H1 (cell line): ENCODE results near the gene RABEP2. TPM values are rescaled to one million over a fixed set of nuclear protein-coding genes. Genes with fewer than 3 reads are reported as not detected.

ENCODE experiments used
- CTCF ChIA-PET: fragments of 300-600 bp; sonication (Branson Sonifier 250); formaldehyde crosslinking; loops from one replicate; lab custom pipeline; 2021; ENCODE audit not compliant: partially characterized antibody; lab: Charles Lee
- POLR2A ChIA-PET: fragments of 300-600 bp; sonication (Branson Sonifier 250); formaldehyde crosslinking; loops from one replicate; lab custom pipeline; 2021; ENCODE audit warnings: inconsistent platforms; ENCODE audit not compliant: partially characterized antibody; lab: Charles Lee
- DNase-seq, 2 experiments: peaks; one replicate each; pipeline versions ENCODE4 v3.0.0 to v3.0.0-alpha.2; 2010 to 2022; ENCODE audit warnings: low spot score in 2 of 2, low read depth in 1 of 2, mixed read lengths in 1 of 2
- FAIRE-seq: peaks from 2 replicates; lab custom pipeline; 2011; peaks lifted over from hg19 to GRCh38; lab: Jason Lieb, UNC
- H2AFZ ChIP-seq: 2 replicates; pipeline ENCODE4 v1.8.1; 2012; ENCODE audit warnings: low read length, inconsistent platforms
- H2AK5ac ChIP-seq: 2 replicates; pipeline ENCODE4 v1.6.1; 2013; ENCODE audit warnings: low read depth, low read length
- H2BK120ac ChIP-seq: replicated peaks from 2 replicates; pipeline ENCODE3; 2013; ENCODE audit warnings: low read depth, low read length, inconsistent platforms
- H2BK12ac ChIP-seq: 2 replicates; pipeline ENCODE4 v1.6.1; 2013; ENCODE audit warnings: low read depth, low read length
- H2BK15ac ChIP-seq: 2 replicates; pipeline ENCODE4 v1.6.1; 2013; ENCODE audit warnings: low read length
- H2BK20ac ChIP-seq: 2 replicates; pipeline ENCODE4 v1.6.1; 2013; ENCODE audit warnings: low read length
- H2BK5ac ChIP-seq: 2 replicates; pipeline ENCODE4 v1.6.1; 2013; ENCODE audit warnings: low read depth, low read length
- H3K14ac ChIP-seq: 2 replicates; pipeline ENCODE4 v1.6.1; 2013; ENCODE audit warnings: inconsistent platforms; ENCODE audit not compliant: insufficient read length
- H3K18ac ChIP-seq: 2 replicates; pipeline ENCODE4 v1.6.1; 2013; ENCODE audit warnings: low read length; ENCODE audit errors: extremely low read depth
- H3K23ac ChIP-seq: 2 replicates; pipeline ENCODE4 v1.6.1; 2013; ENCODE audit warnings: inconsistent platforms; ENCODE audit not compliant: insufficient read length
- H3K23me2 ChIP-seq: 2 replicates; pipeline ENCODE4 v1.6.1; 2013; ENCODE audit warnings: low read depth, low read length
- H3K27ac ChIP-seq: 2 replicates; pipeline ENCODE4 v1.6.1; 2011; ENCODE audit warnings: low read depth, low read length, inconsistent platforms
- H3K27me3 ChIP-seq, 4 experiments: replicated peaks in 1 of 4; 1 replicate in 1 of 4; 2 replicates in 3 of 4; pipeline versions ENCODE4 v1.6.1 to v1.8.1; 2011 to 2013; ENCODE audit warnings: low read length in 3 of 4, mild to moderate bottlenecking in 3 of 4, inconsistent platforms in 2 of 4, mixed read lengths in 2 of 4, moderate library complexity in 1 of 4; ENCODE audit not compliant: control insufficient read depth in 3 of 4, insufficient read depth in 3 of 4; ENCODE audit errors: extremely low read depth in 1 of 4
- H3K36me3 ChIP-seq, 4 experiments: 2 replicates each; pipeline versions ENCODE4 v1.6.1 to v1.8.1; 2011 to 2013; ENCODE audit warnings: mild to moderate bottlenecking in 4 of 4, low read length in 3 of 4, moderate library complexity in 2 of 4, control low read depth in 1 of 4, inconsistent platforms in 1 of 4; ENCODE audit not compliant: insufficient read depth in 4 of 4, control insufficient read depth in 2 of 4
- H3K4ac ChIP-seq: replicated peaks from 2 replicates; pipeline ENCODE3; 2013; ENCODE audit warnings: low read length, low read depth, mixed read lengths, inconsistent platforms; ENCODE audit not compliant: insufficient read length
- H3K4me1 ChIP-seq, 4 experiments: replicated peaks in 1 of 4; 1 replicate in 1 of 4; 2 replicates in 3 of 4; pipeline versions ENCODE4 v1.6.1 to v1.8.1; 2011 to 2013; ENCODE audit warnings: low read length in 3 of 4, inconsistent platforms in 2 of 4, mixed read lengths in 1 of 4; ENCODE audit not compliant: insufficient read depth in 4 of 4, control insufficient read depth in 3 of 4
- H3K4me2 ChIP-seq, 2 experiments: 2 replicates each; pipeline versions ENCODE4 v1.6.1 to v1.8.1; 2011 to 2013; ENCODE audit warnings: low read depth in 2 of 2, low read length in 2 of 2, control low read depth in 1 of 2, inconsistent platforms in 1 of 2, mild to moderate bottlenecking in 1 of 2; ENCODE audit not compliant: insufficient read depth in 1 of 2
- H3K4me3 ChIP-seq, 4 experiments: fragments of 200-600, 300-600 bp in 1 of 4; sonication (generic), shearing (Covaris generic), sonication (Bioruptor Twin) in 1 of 4; 2 replicates each; pipeline versions ENCODE4 v1.5.1 to v1.8.1; 2011 to 2016; ENCODE audit warnings: low read length in 4 of 4, low read depth in 3 of 4, control low read depth in 2 of 4, inconsistent platforms in 2 of 4, mild to moderate bottlenecking in 2 of 4, mixed read lengths in 1 of 4, moderate library complexity in 1 of 4; ENCODE audit not compliant: insufficient read depth in 2 of 4; ENCODE audit errors: extremely low read depth in 1 of 4
- H3K56ac ChIP-seq: replicated peaks from 2 replicates; pipeline ENCODE3; 2013; ENCODE audit warnings: low read depth, mild to moderate bottlenecking, mixed read lengths, low read length, inconsistent platforms; ENCODE audit not compliant: insufficient read length
- H3K79me1 ChIP-seq: 2 replicates; pipeline ENCODE4 v1.6.1; 2013; ENCODE audit warnings: low read depth, low read length, control low read depth
- H3K79me2 ChIP-seq, 2 experiments: 2 replicates each; pipeline versions ENCODE4 v1.6.1 to v1.8.1; 2012 to 2013; ENCODE audit warnings: low read length in 2 of 2, mild to moderate bottlenecking in 2 of 2, inconsistent platforms in 1 of 2; ENCODE audit not compliant: insufficient read depth in 2 of 2, control insufficient read depth in 1 of 2
- H3K9ac ChIP-seq, 4 experiments: replicated peaks in 1 of 4; 1 replicate in 1 of 4; 2 replicates in 3 of 4; pipeline versions ENCODE4 v1.6.1 to v1.8.1; 2011 to 2013; ENCODE audit warnings: low read depth in 3 of 4, low read length in 3 of 4, control low read depth in 2 of 4, mild to moderate bottlenecking in 2 of 4, moderate library complexity in 2 of 4, inconsistent platforms in 1 of 4; ENCODE audit errors: extremely low read depth in 1 of 4
- H3K9me3 ChIP-seq, 2 experiments: 2 replicates each; pipeline versions ENCODE4 v1.6.1 to v1.8.1; 2012 to 2013; ENCODE audit warnings: mild to moderate bottlenecking in 2 of 2, moderate library complexity in 2 of 2, control low read depth in 1 of 2, inconsistent platforms in 1 of 2, low read depth in 1 of 2, low read length in 1 of 2, mixed read lengths in 1 of 2; ENCODE audit not compliant: insufficient read depth in 2 of 2
- H4K20me1 ChIP-seq, 2 experiments: replicated peaks in 1 of 2; 2 replicates each; pipeline versions ENCODE3 to v1.8.1; 2011 to 2013; ENCODE audit warnings: inconsistent platforms in 2 of 2, low read length in 2 of 2, mild to moderate bottlenecking in 1 of 2; ENCODE audit not compliant: insufficient read depth in 2 of 2, control insufficient read depth in 1 of 2
- H4K5ac ChIP-seq: 2 replicates; pipeline ENCODE4 v1.6.1; 2013; ENCODE audit warnings: low read length, low read depth, mixed read lengths, inconsistent platforms; ENCODE audit not compliant: insufficient read length
- H4K8ac ChIP-seq: 2 replicates; pipeline ENCODE4 v1.8.0; 2013; ENCODE audit warnings: mild to moderate bottlenecking, moderate library complexity, low read length, inconsistent platforms; ENCODE audit not compliant: insufficient read depth; ENCODE audit errors: extremely low read depth
- H4K91ac ChIP-seq: replicated peaks from 2 replicates; pipeline ENCODE3; 2013; ENCODE audit warnings: low read length, mixed read lengths, inconsistent platforms; ENCODE audit not compliant: insufficient read length
- CBX5 ChIP-seq: fragments of 300-800, 300-1000 bp; sonication (generic); IDR thresholded peaks from 2 replicates; pipeline ENCODE4 v1.7.1; 2016; ENCODE audit warnings: antibody characterized with exemption, low read length, low read depth
- CTBP2 ChIP-seq: IDR thresholded peaks from 2 replicates; pipeline ENCODE4 v1.7.0; 2011; ENCODE audit warnings: borderline replicate concordance, mild to moderate bottlenecking, moderate library complexity, mixed read lengths, low read length; ENCODE audit not compliant: insufficient read depth, insufficient read length
- CTCF ChIP-seq, 3 experiments: IDR thresholded peaks; 1 replicate in 2 of 3; 2 replicates in 1 of 3; pipeline versions ENCODE4 v1.5.1 to v1.6.1; 2011; ENCODE audit warnings: low read length in 3 of 3, mild to moderate bottlenecking in 3 of 3, inconsistent platforms in 2 of 3, low read depth in 1 of 3, moderate library complexity in 1 of 3; ENCODE audit not compliant: insufficient read depth in 1 of 3; ENCODE audit errors: control extremely low read depth in 1 of 3
- E2F6 ChIP-seq: IDR thresholded peaks from 2 replicates; pipeline ENCODE4 v1.6.1; 2012; ENCODE audit warnings: inconsistent platforms
- EGR1 ChIP-seq: IDR thresholded peaks from 2 replicates; pipeline ENCODE4 v1.6.1; 2011; ENCODE audit warnings: low read depth, low read length, borderline replicate concordance
- GABPA ChIP-seq: IDR thresholded peaks from 2 replicates; pipeline ENCODE4 v1.6.1; 2011; ENCODE audit warnings: mild to moderate bottlenecking, low read length, moderate library complexity, borderline replicate concordance; ENCODE audit not compliant: insufficient read depth
- RBBP5 ChIP-seq: IDR thresholded peaks from 2 replicates; pipeline ENCODE4 v1.7.1; 2012; ENCODE audit warnings: low read depth, mild to moderate bottlenecking, inconsistent platforms, low read length, moderate library complexity, borderline replicate concordance
- RXRA ChIP-seq: IDR thresholded peaks from 2 replicates; pipeline ENCODE4 v1.6.1; 2011; ENCODE audit warnings: low read depth, mild to moderate bottlenecking, low read length, moderate library complexity; ENCODE audit not compliant: insufficient read depth
- SIRT6 ChIP-seq: IDR thresholded peaks from one replicate; pipeline ENCODE4 v1.7.1; 2012; ENCODE audit warnings: low read length, inconsistent platforms
- TAF7 ChIP-seq: optimal IDR thresholded peaks from 2 replicates; pipeline ENCODE3; 2011; ENCODE audit warnings: low read depth, mild to moderate bottlenecking, inconsistent platforms, low read length, moderate library complexity, borderline replicate concordance
- WGBS, 2 experiments: shearing (Covaris generic) in 1 of 2; methylation state at CpG; one replicate each; pipeline versions ENCODE4 v1.1.6 to v1.1.7; 2013 to 2015; ENCODE audit warnings: low lambda C conversion rate in 2 of 2, mixed read lengths in 2 of 2, inconsistent platforms in 1 of 2, low coverage in 1 of 2, missing lambda C conversion rate in 1 of 2; ENCODE audit not compliant: insufficient replicate concordance in 2 of 2, insufficient coverage in 1 of 2, insufficient read length in 1 of 2; ENCODE audit errors: extremely low coverage in 1 of 2, missing lambda C conversion rate in 1 of 2; 5-methylcytosine and 5-hydroxymethylcytosine counted together
- polyA plus RNA-seq, 7 experiments: library from polyadenylated mRNA; depleted of rRNA in 3 of 7; stranded (reverse) in 5 of 7; unstranded in 2 of 7; fragments of >200 nt in 5 of 7; fragments of 200-250 nt in 2 of 7; gene quantifications; 1 replicate in 5 of 7; 2 replicates in 1 of 7; 4 replicates in 1 of 7; pipeline versions ENCODE4 v1.2.1 to v1.2.3, GENCODE V29; 2011 to 2013; ENCODE audit warnings: missing spikeins in 2 of 7, mixed read lengths in 2 of 7
- total RNA-seq: library from RNA; stranded (reverse); fragmentation: NEBNext Ultra II Directional; extraction: Animal tissue kit (Norgen Biotek cat#: 25700); gene quantifications from 2 replicates; pipeline ENCODE4 v1.2.1, GENCODE V29; 2021

Gene RABEP2
- total and polyA plus RNA-seq, 2 of the 8 experiments (the other 6 are each of a cell fraction or from before 2014, with no cell fraction given): 10.4 to 14.9 TPM

- no peak overlapping the region for H2BK120ac ChIP-seq
- no peak overlapping the region for H3K18ac ChIP-seq
- peaks cover 18 to 38% (median 28%) of the 10 kb centered on the region in 4 experiments for H3K36me3 ChIP-seq
- no peak overlapping the region for H2BK5ac ChIP-seq
- H4K8ac ChIP-seq: no peak overlapping the region
- H3K23ac ChIP-seq: no peak overlapping the region
- H3K9ac ChIP-seq: no peak overlapping the region
- no peak overlapping the region for H2AFZ ChIP-seq
- WGBS, 2 experiments: 97% methylated on average over 13 of the region's 13 CpGs; no CpG with 5 or more reads in 1 of the 2 experiments
- H4K20me1 ChIP-seq: peaks cover 2 to 12% of the 10 kb centered on the region in 2 experiments
- DNase-seq: no peak
- no peak overlapping the region for H3K4me2 ChIP-seq
- H3K27ac ChIP-seq: no peak overlapping the region
- no peak overlapping the region for H2BK15ac ChIP-seq
- FAIRE-seq: no peak
- H2AK5ac ChIP-seq: no peak overlapping the region
- no peak overlapping the region for H2BK20ac ChIP-seq
- H3K23me2 ChIP-seq: peaks cover 8% of the 10 kb centered on the region
- no peak overlapping the region for H4K5ac ChIP-seq
- no peak overlapping the region for H2BK12ac ChIP-seq
- no peak overlapping the region for H3K4ac ChIP-seq
- H3K9me3 ChIP-seq: no peaks in the 10 kb centered on the region
- H3K27me3 ChIP-seq: no peaks in the 10 kb centered on the region
- H3K14ac ChIP-seq: no peak overlapping the region
- CTCF ChIA-PET: interaction anchor here (1.3 to 4.1 kb wide), 3 partner anchors 8 to 77 kb away, joined by 3 to 42 read pairs (median 18); partner anchors contain the start of gene ATP2A1
- no peak overlapping the region for H3K4me3 ChIP-seq
- no peak overlapping the region for H3K56ac ChIP-seq
- peaks cover 3 to 19% of the 10 kb centered on the region in 2 experiments; a peak in 3 of 4 replicates for H3K79me2 ChIP-seq
- H3K79me1 ChIP-seq: peaks cover 18% of the 10 kb centered on the region
- POLR2A ChIA-PET: interaction anchor here (0.6 to 7.5 kb wide), 3 partner anchors 21 to 43 kb away, joined by 3 to 159 read pairs (median 4); partner anchors contain the start of gene TUFM
- H4K91ac ChIP-seq: no peak overlapping the region
- H3K4me1 ChIP-seq: peaks cover 0 to 8% (median 3%) of the 10 kb centered on the region in 4 experiments; a peak in 6 of 7 replicates
- no peak for TF ChIP-seq GABPA
- no peak for TF ChIP-seq TAF7
- TF ChIP-seq CTCF (IDR thresholded peaks at IDR 0.05; ENCODE audit: control extremely low read depth in 1 of 3, insufficient read depth in 1 of 3, low read depth in 1 of 3, low read length in 3 of 3): no peak
- no peak for TF ChIP-seq RXRA
- TF ChIP-seq SIRT6: no peak
- no peak for TF ChIP-seq EGR1
- TF ChIP-seq CBX5: no peak
- no peak for TF ChIP-seq RBBP5
- no peak for TF ChIP-seq CTBP2
- TF ChIP-seq E2F6: no peak
Measured at GRCh38 chr16:28867241-28867640, 57.8 kb downstream of the RABEP2 start.
